Measurements from ENCODE around the gene DNAJC27. TPM values are rescaled to one million over a fixed set of nuclear protein-coding genes. Genes with fewer than 3 reads are reported as not detected.

DNAJC27 gene
- total RNA-seq, 1 experiment from 2014 or later: 2.0 TPM

GRCh38 chr2:24929230-24929629, 42.5 kb downstream of the DNAJC27 start:
- no TSS peak for BruUV-seq (replicated peaks)
- POLR2A ChIA-PET (ENCODE audit: unreplicated experiment): no interaction called here
- no peak for DNase-seq

GRCh38 chr2:24928036-24928435, 43.7 kb downstream of the DNAJC27 start:
- Histone ChIP-seq H3F3A (ENCODE audit: low read length, unreplicated experiment) (no peaks in the 10 kb centered on the region), H3K27me3 (ENCODE audit: low read length) (no peaks in the 10 kb centered on the region), H3K9me2 (replicated peaks; ENCODE audit: low read length) (no peaks in the 10 kb centered on the region), H3K9me3 (ENCODE audit: low read length) (no peaks in the 10 kb centered on the region), H3K4me3 (ENCODE audit: low read length) (no peak overlapping the region), H3K4me2 (ENCODE audit: low read length) (no peak overlapping the region), H3K9ac (ENCODE audit: low read length) (no peak overlapping the region), H3K27ac (ENCODE audit: low read length) (no peak overlapping the region), H3K4me1 (ENCODE audit: insufficient read depth, low read length) (peaks cover 7% of the 10 kb centered on the region; the same call in 1 of the 2 replicates), H3K36me3 (ENCODE audit: low read depth, low read length) (no peaks in the 10 kb centered on the region), H3K79me2 (ENCODE audit: low read length) (no peaks in the 10 kb centered on the region), H4K20me1 (ENCODE audit: low read length) (no peaks in the 10 kb centered on the region), H2AFZ (ENCODE audit: low read length) (no peak overlapping the region)
- ATAC-seq (no peak), DNase-seq (no peak)
- intact Hi-C loops (cut with micrococcal nuclease): loop anchor here (10.0 kb wide), 1 partner anchor 513 kb away; no protein-coding TSS in a partner anchor
- TF ChIP-seq, protein P1, sequence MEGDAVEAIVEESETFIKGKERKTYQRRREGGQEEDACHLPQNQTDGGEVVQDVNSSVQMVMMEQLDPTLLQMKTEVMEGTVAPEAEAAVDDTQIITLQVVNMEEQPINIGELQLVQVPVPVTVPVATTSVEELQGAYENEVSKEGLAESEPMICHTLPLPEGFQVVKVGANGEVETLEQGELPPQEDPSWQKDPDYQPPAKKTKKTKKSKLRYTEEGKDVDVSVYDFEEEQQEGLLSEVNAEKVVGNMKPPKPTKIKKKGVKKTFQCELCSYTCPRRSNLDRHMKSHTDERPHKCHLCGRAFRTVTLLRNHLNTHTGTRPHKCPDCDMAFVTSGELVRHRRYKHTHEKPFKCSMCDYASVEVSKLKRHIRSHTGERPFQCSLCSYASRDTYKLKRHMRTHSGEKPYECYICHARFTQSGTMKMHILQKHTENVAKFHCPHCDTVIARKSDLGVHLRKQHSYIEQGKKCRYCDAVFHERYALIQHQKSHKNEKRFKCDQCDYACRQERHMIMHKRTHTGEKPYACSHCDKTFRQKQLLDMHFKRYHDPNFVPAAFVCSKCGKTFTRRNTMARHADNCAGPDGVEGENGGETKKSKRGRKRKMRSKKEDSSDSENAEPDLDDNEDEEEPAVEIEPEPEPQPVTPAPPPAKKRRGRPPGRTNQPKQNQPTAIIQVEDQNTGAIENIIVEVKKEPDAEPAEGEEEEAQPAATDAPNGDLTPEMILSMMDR (conservative IDR thresholded peaks at IDR 0.05; ENCODE audit: low read depth, low read length): no peak
- TF ChIP-seq EZH2 (IDR thresholded peaks at IDR 0.05; ENCODE audit: low read length, unreplicated experiment): no peak
- TF ChIP-seq EZH2phosphoT487 (IDR thresholded peaks at IDR 0.05; ENCODE audit: borderline replicate concordance, low read length): no peak
- CTCF ChIA-PET: no interaction called here
- no TSS peak for BruUV-seq (replicated peaks)
- POLR2A ChIA-PET (ENCODE audit: unreplicated experiment): no interaction called here

More at GRCh38 chr2:24929230-24929629, 42.5 kb downstream of the DNAJC27 start:
- Histone ChIP-seq H3K27me3 (ENCODE audit: low read length) (no peaks in the 10 kb centered on the region), H3K27ac (ENCODE audit: low read length) (no peak overlapping the region), H3K4me1 (ENCODE audit: insufficient read depth, low read length) (peaks cover 7% of the 10 kb centered on the region; the same call in 1 of the 2 replicates), H3K36me3 (ENCODE audit: low read depth, low read length) (no peaks in the 10 kb centered on the region), H3F3A (ENCODE audit: low read length, unreplicated experiment) (no peaks in the 10 kb centered on the region), H3K9me3 (ENCODE audit: low read length) (no peaks in the 10 kb centered on the region), H3K9me2 (replicated peaks; ENCODE audit: low read length) (no peaks in the 10 kb centered on the region), H3K4me2 (ENCODE audit: low read length) (no peak overlapping the region), H3K79me2 (ENCODE audit: low read length) (no peaks in the 10 kb centered on the region), H4K20me1 (ENCODE audit: low read length) (no peaks in the 10 kb centered on the region), H3K4me3 (ENCODE audit: low read length) (no peak overlapping the region), H2AFZ (ENCODE audit: low read length) (no peak overlapping the region), H3K9ac (ENCODE audit: low read length) (no peak overlapping the region)
- TF ChIP-seq, protein P1 (conservative IDR thresholded peaks at IDR 0.05; ENCODE audit: low read depth, low read length): peak; percentile 18; the same call in 1 of the 2 replicates
- TF ChIP-seq EZH2phosphoT487 (IDR thresholded peaks at IDR 0.05; ENCODE audit: borderline replicate concordance, low read length) (no peak), EZH2 (IDR thresholded peaks at IDR 0.05; ENCODE audit: low read length, unreplicated experiment) (no peak)
- intact Hi-C loops (cut with micrococcal nuclease): loop anchor here (10.0 kb wide), 1 partner anchor 514 kb away; no protein-coding TSS in a partner anchor
- CTCF ChIA-PET: no interaction called here
- ATAC-seq: no peak

DNA sequence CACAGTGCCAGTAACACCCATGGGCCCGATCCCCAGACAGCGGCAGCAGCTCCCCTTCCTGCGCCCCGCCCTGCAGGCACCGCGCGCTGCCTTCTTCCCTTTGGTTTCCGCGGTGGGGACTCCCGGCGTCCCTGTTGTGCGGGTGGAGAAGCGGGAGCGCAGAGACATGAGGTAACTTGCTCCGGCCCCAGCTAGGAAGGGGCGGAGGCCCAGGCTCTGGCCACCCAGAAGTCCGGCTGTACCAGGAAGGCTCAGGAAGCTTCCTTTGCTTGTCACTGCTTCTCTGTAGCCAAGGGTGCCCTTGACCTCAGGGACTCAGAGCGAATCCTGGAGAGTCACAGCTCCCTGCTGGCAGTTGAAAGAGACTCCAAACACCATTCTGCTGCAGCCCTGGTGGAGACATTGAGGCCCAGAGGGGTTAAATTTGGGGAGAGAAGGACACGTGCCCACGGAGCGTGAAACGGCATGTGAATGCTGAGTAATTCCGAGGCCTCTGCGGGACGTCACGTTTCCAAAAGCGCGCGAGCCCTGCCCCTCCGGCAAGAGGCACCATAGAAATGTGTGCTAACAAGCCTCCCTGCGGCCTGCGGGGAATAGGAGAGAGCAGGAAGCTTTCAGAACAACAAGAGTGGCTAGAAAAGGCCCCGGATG, 45.0 kb downstream of the DNAJC27 start:
- no peak for ATAC-seq
- Histone ChIP-seq H2AFZ (ENCODE audit: low read length) (no peak overlapping the region), H3K27ac (ENCODE audit: low read length) (no peak overlapping the region)

More for the DNA sequence above, 45.0 kb downstream of the DNAJC27 start:
- no peaks in the 10 kb centered on the region for H3K27me3 ChIP-seq (ENCODE audit: low read length)
- ChIA-PET CTCF (no interaction called here), POLR2A (ENCODE audit: unreplicated experiment) (no interaction called here)
- no peaks in the 10 kb centered on the region for H3K9me2 ChIP-seq (replicated peaks; ENCODE audit: low read length)
- H3K79me2 ChIP-seq (ENCODE audit: low read length): no peaks in the 10 kb centered on the region
- BruUV-seq (replicated peaks): no TSS peak
- H3K9me3 ChIP-seq (ENCODE audit: low read length): no peaks in the 10 kb centered on the region
- no peak overlapping the region for H3K4me3 ChIP-seq (ENCODE audit: low read length)
- no peaks in the 10 kb centered on the region for H3F3A ChIP-seq (ENCODE audit: low read length, unreplicated experiment)
- no peaks in the 10 kb centered on the region for H3K36me3 ChIP-seq (ENCODE audit: low read depth, low read length)
- no peak overlapping the region for H3K9ac ChIP-seq (ENCODE audit: low read length)
- no peak for DNase-seq
- peaks cover 7% of the 10 kb centered on the region; the same call in 1 of the 2 replicates for H3K4me1 ChIP-seq (ENCODE audit: insufficient read depth, low read length)
- H4K20me1 ChIP-seq (ENCODE audit: low read length): no peaks in the 10 kb centered on the region
- H3K4me2 ChIP-seq (ENCODE audit: low read length): no peak overlapping the region
- intact Hi-C loops (cut with micrococcal nuclease): loop anchor here (10.0 kb wide), 1 partner anchor 512 kb away; no protein-coding TSS in a partner anchor
- no peak for TF ChIP-seq EZH2phosphoT487 (IDR thresholded peaks at IDR 0.05; ENCODE audit: borderline replicate concordance, low read length)
- TF ChIP-seq, protein P1 (conservative IDR thresholded peaks at IDR 0.05; ENCODE audit: low read depth, low read length): no peak
- TF ChIP-seq EZH2 (IDR thresholded peaks at IDR 0.05; ENCODE audit: low read length, unreplicated experiment): no peak

Measured in PC-3 (cell line).